GM23248 (cell line): Measurements from ENCODE around the gene CEBPG. TPM values are rescaled to one million over a fixed set of nuclear protein-coding genes. Genes with fewer than 3 reads are reported as not detected.

Experiments used
- DNase-seq: peaks from one replicate; pipeline ENCODE4 v3.0.0-alpha.2; 2015
- H2AFZ ChIP-seq: fragments of 200-600 bp; sonication (generic); 2 replicates; pipeline ENCODE4 v1.6.1; 2016; ENCODE audit warnings: antibody characterized with exemption
- H3F3A ChIP-seq: fragments of 200-600 bp; sonication (generic); 2 replicates; pipeline ENCODE4 v1.6.1; 2016; ENCODE audit warnings: mild to moderate bottlenecking, antibody characterized with exemption, mixed run types; ENCODE audit not compliant: insufficient read depth
- H3K27ac ChIP-seq: fragments of 200-600 bp; sonication (generic); 2 replicates; pipeline ENCODE4 v1.5.1; 2016; ENCODE audit warnings: mild to moderate bottlenecking
- H3K27me3 ChIP-seq: fragments of 200-600 bp; sonication (generic); replicated peaks from 2 replicates; pipeline ENCODE4 v1.6.1; 2016; ENCODE audit warnings: mild to moderate bottlenecking; ENCODE audit not compliant: insufficient read depth
- H3K36me3 ChIP-seq: fragments of 200-600 bp; sonication (generic); 2 replicates; pipeline ENCODE4 v1.6.1; 2016; ENCODE audit warnings: low read depth, mild to moderate bottlenecking
- H3K4me1 ChIP-seq: fragments of 200-600 bp; sonication (generic); 2 replicates; pipeline ENCODE4 v1.6.1; 2016; ENCODE audit warnings: mild to moderate bottlenecking; ENCODE audit not compliant: insufficient read depth
- H3K4me2 ChIP-seq: fragments of 200-600 bp; sonication (generic); one replicate; pipeline ENCODE4 v1.6.1; 2016; ENCODE audit warnings: mild to moderate bottlenecking; ENCODE audit not compliant: unreplicated experiment
- H3K4me3 ChIP-seq: fragments of 200-600 bp; sonication (generic); 2 replicates; pipeline ENCODE4 v1.5.1; 2016; ENCODE audit warnings: mild to moderate bottlenecking
- H3K79me2 ChIP-seq: fragments of 200-600 bp; sonication (generic); 2 replicates; pipeline ENCODE4 v1.6.1; 2016; ENCODE audit warnings: mild to moderate bottlenecking; ENCODE audit not compliant: insufficient read depth
- H3K9ac ChIP-seq: fragments of 200-600 bp; sonication (generic); 2 replicates; pipeline ENCODE4 v1.6.1; 2016; ENCODE audit warnings: mild to moderate bottlenecking
- H3K9me2 ChIP-seq: fragments of 200-600 bp; sonication (generic); 2 replicates; pipeline ENCODE4 v1.6.1; 2016; ENCODE audit warnings: mixed run types, mild to moderate bottlenecking, moderate library complexity; ENCODE audit not compliant: insufficient read depth
- H3K9me3 ChIP-seq: fragments of 200-600 bp; sonication (generic); one replicate; pipeline ENCODE4 v1.6.1; 2017; ENCODE audit warnings: low read depth
- H4K20me1 ChIP-seq: fragments of 200-600 bp; sonication (generic); 2 replicates; pipeline ENCODE4 v1.6.0; 2016; ENCODE audit not compliant: insufficient read depth
- EZH2 ChIP-seq: fragments of 200-600 bp; sonication (generic); IDR thresholded peaks from 2 replicates; pipeline ENCODE4 v1.6.1; 2018; ENCODE audit warnings: antibody characterized with exemption, mild to moderate bottlenecking; ENCODE audit not compliant: insufficient read depth, poor library complexity, severe bottlenecking
- EZH2phosphoT487 ChIP-seq: fragments of 200-600 bp; sonication (generic); IDR thresholded peaks from 2 replicates; pipeline ENCODE4 v1.6.1; 2018; ENCODE audit warnings: antibody characterized with exemption, moderate library complexity, mild to moderate bottlenecking, low read depth; ENCODE audit not compliant: insufficient read depth
- WGBS, 2 experiments: methylation state at CpG; one replicate each; pipeline ENCODE4 v1.1.6; 2015 to 2017; ENCODE audit warnings: low lambda C conversion rate in 2 of 2, low coverage in 1 of 2; ENCODE audit errors: missing lambda C conversion rate in 2 of 2; 5-methylcytosine and 5-hydroxymethylcytosine counted together
- in situ Hi-C: fragments of 300-500 bp; cut with MboI; formaldehyde crosslinking; loops from 2 replicates; pipeline ENCODE4 v1.15.0; 2020
- polyA plus RNA-seq: library from polyadenylated mRNA; unstranded; fragments of >200 nt; fragmentation: Nextera tagmentation; extraction: Ambion mirVana; gene quantifications from 2 replicates; pipeline ENCODE4 v1.2.1, GENCODE V29; 2016
- total RNA-seq: library from RNA; depleted of rRNA; stranded (reverse); fragments of >200 nt; shearing (Covaris generic); gene quantifications from 2 replicates; pipeline ENCODE4 v1.2.3, GENCODE V29; 2014

The CEBPG gene
- total and polyA plus RNA-seq, 2 experiments from 2014 or later: 27.6 to 36.2 TPM

- in situ Hi-C loops: no loop called here
- Histone ChIP-seq H3K9ac (no peak overlapping the region), H3K9me3 (no peaks in the 10 kb centered on the region), H3K36me3 (no peaks in the 10 kb centered on the region), H2AFZ (no peak overlapping the region), H3K27me3 (no peaks in the 10 kb centered on the region), H3K79me2 (no peaks in the 10 kb centered on the region), H4K20me1 (no peaks in the 10 kb centered on the region), H3K4me2 (no peak overlapping the region), H3F3A (no peaks in the 10 kb centered on the region), H3K27ac (no peak overlapping the region), H3K9me2 (no peaks in the 10 kb centered on the region), H3K4me3 (no peak overlapping the region), H3K4me1 (no peaks in the 10 kb centered on the region)
- WGBS, 2 experiments: 90 to 91% methylated on average over 32 of the region's 32 CpGs
- DNase-seq: no peak
- TF ChIP-seq EZH2 (no peak), EZH2phosphoT487 (no peak)
Measured at GRCh38 chr19:33414667-33415605, 41.4 kb downstream of the CEBPG start.

DNA sequence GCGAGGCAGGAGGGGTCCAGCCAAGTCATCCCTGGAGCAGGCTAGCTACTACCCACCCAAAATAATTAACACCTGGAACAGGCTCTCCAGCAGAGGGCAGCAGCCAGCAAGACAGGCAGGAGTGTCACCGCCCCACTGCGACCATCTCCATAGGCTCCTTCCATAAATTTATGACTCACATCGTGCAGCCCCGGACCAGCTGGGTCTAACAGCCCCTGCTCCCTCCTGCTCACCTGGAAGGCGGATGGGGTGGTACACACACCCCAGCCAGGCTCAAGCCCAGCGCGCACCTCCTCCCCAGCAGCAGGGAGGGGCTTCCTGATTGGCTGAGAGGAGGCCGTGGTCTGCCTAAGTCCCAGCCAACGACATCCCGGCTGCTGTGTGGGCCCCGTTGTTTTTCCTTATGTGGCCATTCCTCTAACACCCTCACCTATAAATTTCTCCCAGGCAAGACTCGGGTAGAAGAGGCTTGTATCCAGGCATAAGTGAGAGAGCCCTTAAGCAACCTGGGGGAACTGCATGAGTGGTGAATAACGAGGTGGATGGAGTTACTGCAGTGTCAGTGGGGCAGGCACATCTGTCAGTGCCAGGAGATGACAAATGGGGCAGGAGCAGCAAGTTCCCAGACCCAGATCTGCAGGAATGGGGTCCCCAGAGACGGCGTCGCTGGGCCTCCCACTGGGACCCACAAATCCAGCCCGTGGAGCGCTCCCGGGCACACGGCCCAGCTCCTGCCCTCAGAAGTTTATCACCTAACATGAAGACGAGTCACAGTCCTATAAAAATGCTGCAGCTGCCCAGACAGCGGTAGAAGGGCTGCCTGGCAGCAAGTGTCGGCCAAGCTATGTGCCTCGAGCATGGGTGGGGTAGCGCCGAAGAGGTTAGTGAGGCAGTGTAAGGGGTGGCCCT is 43.1 kb downstream of the CEBPG start:
- Histone ChIP-seq H3K27me3 (no peaks in the 10 kb centered on the region), H3K79me2 (no peaks in the 10 kb centered on the region), H3K9ac (no peak overlapping the region), H3K27ac (no peak overlapping the region), H3K4me1 (no peaks in the 10 kb centered on the region), H3K9me2 (no peaks in the 10 kb centered on the region), H2AFZ (no peak overlapping the region), H3K36me3 (no peaks in the 10 kb centered on the region), H3K4me2 (no peak overlapping the region), H3F3A (no peaks in the 10 kb centered on the region), H3K9me3 (no peaks in the 10 kb centered on the region), H4K20me1 (no peaks in the 10 kb centered on the region), H3K4me3 (no peak overlapping the region)
- in situ Hi-C loops: no loop called here
- DNase-seq: peak; percentile 71
- TF ChIP-seq EZH2phosphoT487 (no peak), EZH2 (no peak)
- WGBS, 2 experiments: 66 to 67% methylated on average over 27 of the region's 27 CpGs

DNA sequence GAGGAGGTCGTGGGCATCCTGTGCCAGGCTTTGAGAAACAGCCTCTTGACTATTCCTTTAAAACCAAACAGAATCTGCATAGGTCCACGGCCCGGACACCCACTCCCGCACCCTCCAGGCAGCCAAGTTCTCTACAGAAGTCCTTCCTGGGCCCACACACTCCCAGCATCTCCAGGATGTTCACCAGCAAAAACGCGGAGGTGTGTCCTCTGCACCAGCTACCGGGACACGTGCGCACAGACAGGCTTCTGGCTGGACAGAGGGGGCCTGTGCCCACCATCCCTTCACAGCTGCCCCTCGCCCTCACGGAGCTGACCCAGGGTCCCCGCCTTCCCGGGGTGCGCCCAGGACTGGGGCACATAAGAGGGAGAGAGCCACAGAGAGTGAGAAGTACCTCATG is 44.2 kb downstream of the CEBPG start:
- H3K27me3 ChIP-seq: no peaks in the 10 kb centered on the region
- no peaks in the 10 kb centered on the region for H3K9me3 ChIP-seq
- no peaks in the 10 kb centered on the region for H3K9me2 ChIP-seq
- no peaks in the 10 kb centered on the region for H4K20me1 ChIP-seq
- 89 to 94% methylated on average over 13 to 14 of the region's 14 CpGs for WGBS, 2 experiments
- H2AFZ ChIP-seq: no peak overlapping the region
- H3K27ac ChIP-seq: no peak overlapping the region
- no peaks in the 10 kb centered on the region for H3K4me1 ChIP-seq
- no peaks in the 10 kb centered on the region for H3K36me3 ChIP-seq
- in situ Hi-C loops: no loop called here
- no peak overlapping the region for H3K9ac ChIP-seq
- H3K79me2 ChIP-seq: no peaks in the 10 kb centered on the region
- no peaks in the 10 kb centered on the region for H3F3A ChIP-seq
- H3K4me2 ChIP-seq: no peak overlapping the region
- DNase-seq: no peak
- no peak overlapping the region for H3K4me3 ChIP-seq
- TF ChIP-seq EZH2: no peak
- TF ChIP-seq EZH2phosphoT487: no peak

DNA sequence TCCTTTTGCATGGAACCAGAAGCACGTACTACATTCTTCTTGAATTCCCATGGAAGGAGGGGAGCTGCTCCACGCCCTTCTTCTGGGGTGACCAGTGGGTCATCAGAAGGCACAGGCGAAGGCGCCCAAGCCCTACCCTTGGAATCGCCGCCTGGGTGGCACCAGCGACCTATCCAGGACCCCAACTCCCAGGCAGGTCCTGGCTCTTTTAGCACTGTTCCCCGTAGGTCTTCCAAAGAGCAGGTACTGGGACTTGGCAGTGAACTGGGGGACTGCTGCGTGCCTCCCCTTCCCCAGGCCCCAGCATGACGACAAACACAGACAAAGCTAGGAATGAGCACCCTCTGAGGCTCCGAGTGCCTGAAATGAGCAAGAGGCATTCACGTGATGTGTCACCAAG is 45.0 kb downstream of the CEBPG start:
- Histone ChIP-seq H3K9me3 (no peaks in the 10 kb centered on the region), H3K9ac (no peak overlapping the region), H3K27me3 (no peaks in the 10 kb centered on the region), H3K79me2 (no peaks in the 10 kb centered on the region), H3K4me2 (no peak overlapping the region), H3K27ac (no peak overlapping the region), H4K20me1 (no peaks in the 10 kb centered on the region), H3K9me2 (no peaks in the 10 kb centered on the region), H3F3A (no peaks in the 10 kb centered on the region), H3K36me3 (no peaks in the 10 kb centered on the region), H2AFZ (no peak overlapping the region), H3K4me3 (no peak overlapping the region), H3K4me1 (no peaks in the 10 kb centered on the region)
- 84 to 95% methylated on average over 11 to 12 of the region's 12 CpGs for WGBS, 2 experiments
- no peak for DNase-seq
- in situ Hi-C loops: no loop called here
- TF ChIP-seq EZH2phosphoT487 (no peak), EZH2 (no peak)
